A549 (cell line): ENCODE measurements around the gene TMEFF2. TPM values are rescaled to one million over a fixed set of nuclear protein-coding genes. Genes with fewer than 3 reads are reported as not detected.

Source experiments
- ATAC-seq, 2 experiments: fragments of 200-7000 bp in 1 of 2; fragments of >200 bp in 1 of 2; cut with Nextera tagmentation in 1 of 2; cut with Tn5 transposase in 1 of 2; 3 replicates each; pipeline versions ENCODE4 v1.8.0 to v1.9.1; 2018 to 2020; ENCODE audit warnings: mild to moderate bottlenecking in 1 of 2, moderate library complexity in 1 of 2
- CTCF ChIA-PET: fragments of 300-600 bp; sonication (Branson Sonifier 250); formaldehyde crosslinking; extraction: SDS; loops from one replicate; lab custom pipeline; 2021; ENCODE audit warnings: antibody characterized with exemption, inconsistent platforms; lab: Yijun Ruan, JAX
- POLR2A ChIA-PET: fragments of 350-600 bp; formaldehyde crosslinking; extraction: SDS; loops from one replicate; lab custom pipeline; 2021; ENCODE audit warnings: antibody characterized with exemption, inconsistent platforms; lab: Yijun Ruan, JAX
- DNase-seq, 2 experiments: peaks; one replicate each; pipeline versions ENCODE4 v3.0.0 to v3.0.0-alpha.2; 2011 to 2016; ENCODE audit warnings: low read depth in 1 of 2, low spot score in 1 of 2
- FAIRE-seq: peaks from 2 replicates; lab custom pipeline; 2011; peaks lifted over from hg19 to GRCh38; lab: Jason Lieb, UNC
- H3K27ac ChIP-seq, 2 experiments: fragments of >200 bp; sonication (Bioruptor Twin); formaldehyde crosslinking; 3 replicates each; pipeline ENCODE4 v1.5.1; 2016 to 2017
- H3K4me1 ChIP-seq: fragments of >200 bp; sonication (Bioruptor Twin); formaldehyde crosslinking; 3 replicates; pipeline ENCODE4 v1.6.1; 2016
- H3K4me2 ChIP-seq: fragments of >200 bp; sonication (Bioruptor Twin); formaldehyde crosslinking; 3 replicates; pipeline ENCODE4 v1.6.1; 2016
- H3K4me3 ChIP-seq: fragments of >200 bp; sonication (Bioruptor Twin); formaldehyde crosslinking; 3 replicates; pipeline ENCODE4 v1.5.1; 2016
- H3K9me3 ChIP-seq: fragments of >200 bp; sonication (Bioruptor Twin); formaldehyde crosslinking; 3 replicates; pipeline ENCODE4 v1.6.1; 2016
- BHLHE40 ChIP-seq: IDR thresholded peaks from 2 replicates; pipeline ENCODE4 v1.6.1; 2012; ENCODE audit warnings: low read depth, low read length, inconsistent platforms
- CBX2 ChIP-seq: fragments of 200-600 bp; sonication (generic); IDR thresholded peaks from 2 replicates; pipeline ENCODE4 v1.6.1; 2016; ENCODE audit warnings: low read depth, mild to moderate bottlenecking, borderline replicate concordance
- CBX8 ChIP-seq: fragments of 200-600 bp; sonication (generic); IDR thresholded peaks from 2 replicates; pipeline ENCODE4 v1.6.1; 2016
- CHD2 ChIP-seq: fragments of 150-350 bp; IDR thresholded peaks from 2 replicates; pipeline ENCODE4 v1.6.1; 2014; ENCODE audit warnings: low read length; ENCODE audit not compliant: partially characterized antibody
- CHD4 ChIP-seq: fragments of 200-600 bp; sonication (generic); IDR thresholded peaks from 2 replicates; pipeline ENCODE4 v1.6.1; 2016; ENCODE audit warnings: antibody characterized with exemption, mild to moderate bottlenecking, borderline replicate concordance
- EHMT2 ChIP-seq: fragments of 200-600 bp; sonication (generic); IDR thresholded peaks from 2 replicates; pipeline ENCODE4 v1.6.1; 2016; ENCODE audit warnings: antibody characterized with exemption, low read depth, mild to moderate bottlenecking, moderate library complexity
- FOSB ChIP-seq: fragments of 250-450 bp; sonication (Bioruptor Pico); IDR thresholded peaks from 2 replicates; pipeline ENCODE4 v1.5.0; 2020; ENCODE audit warnings: mild to moderate bottlenecking, moderate library complexity
- HDAC2 ChIP-seq: fragments of 200-600 bp; sonication (generic); IDR thresholded peaks from 2 replicates; pipeline ENCODE4 v1.6.1; 2016
- HOXB5 ChIP-seq: fragments of 250-450 bp; sonication (Bioruptor Pico); IDR thresholded peaks from 2 replicates; pipeline ENCODE4 v1.5.0; 2020; ENCODE audit warnings: mild to moderate bottlenecking, moderate library complexity
- KDM1A ChIP-seq: fragments of 200-600 bp; sonication (generic); IDR thresholded peaks from 2 replicates; pipeline ENCODE4 v1.6.1; 2016; ENCODE audit warnings: low read depth, mild to moderate bottlenecking
- MAZ ChIP-seq: fragments of 150-350 bp; IDR thresholded peaks from 2 replicates; pipeline ENCODE4 v1.6.1; 2014; ENCODE audit warnings: antibody characterized with exemption, low read depth, low read length, borderline replicate concordance
- RCOR1 ChIP-seq: fragments of 150-350 bp; IDR thresholded peaks from 2 replicates; pipeline ENCODE4 v1.6.1; 2014; ENCODE audit warnings: antibody characterized with exemption, low read length, low read depth
- RFX5 ChIP-seq: fragments of 450-650 bp; IDR thresholded peaks from 2 replicates; pipeline ENCODE4 v1.7.1; 2014; ENCODE audit warnings: antibody characterized with exemption, mild to moderate bottlenecking, moderate library complexity
- ZC3H11A ChIP-seq: fragments of 450-650 bp; IDR thresholded peaks from 2 replicates; pipeline ENCODE4 v1.6.1; 2014; ENCODE audit warnings: antibody characterized with exemption, mild to moderate bottlenecking
- ZFP36 ChIP-seq: fragments of 450-650 bp; IDR thresholded peaks from 2 replicates; pipeline ENCODE4 v1.6.1; 2014; ENCODE audit warnings: borderline replicate concordance; ENCODE audit not compliant: partially characterized antibody
- WGBS: methylation state at CpG from one replicate; pipeline ENCODE4 v1.1.6; 2017; ENCODE audit errors: missing lambda C conversion rate; 5-methylcytosine and 5-hydroxymethylcytosine counted together
- polyA plus RNA-seq, 4 experiments: library from polyadenylated mRNA; depleted of rRNA in 3 of 4; stranded (reverse); fragments of >200 nt; fragmentation: RNase III in 1 of 4; extraction: RNeasy Plus Mini Kit Qiagen cat#74134 plus additional on column Dnase treatment in 1 of 4; gene quantifications; 2 replicates in 3 of 4; 3 replicates in 1 of 4; pipeline ENCODE4 v1.2.3, GENCODE V29; 2011 to 2017
- TF ChIP-seq, protein P1 (sequence below): fragments of 200-600 bp; sonication (generic); IDR thresholded peaks from 2 replicates; pipeline ENCODE4 v1.6.1; 2016; ENCODE audit warnings: antibody characterized with exemption, mild to moderate bottlenecking, moderate library complexity
- TF ChIP-seq, protein P2 (sequence below): fragments of >200 bp; sonication (Bioruptor Twin); formaldehyde crosslinking; IDR thresholded peaks from 3 replicates; pipeline ENCODE4 v1.6.1; 2016
- TF ChIP-seq, protein P3 (sequence below): IDR thresholded peaks from 2 replicates; pipeline ENCODE4 v1.6.1; 2012
- TF ChIP-seq, protein P4 (sequence below): fragments of >200 bp; sonication (Bioruptor Twin); formaldehyde crosslinking; IDR thresholded peaks from 2 replicates; pipeline ENCODE4 v1.6.1; 2016

The TMEFF2 gene
- polyA plus RNA-seq, 2 of the 4 experiments (the other 2 are of a cell fraction) = 0.30 to 0.46 TPM

DNA sequence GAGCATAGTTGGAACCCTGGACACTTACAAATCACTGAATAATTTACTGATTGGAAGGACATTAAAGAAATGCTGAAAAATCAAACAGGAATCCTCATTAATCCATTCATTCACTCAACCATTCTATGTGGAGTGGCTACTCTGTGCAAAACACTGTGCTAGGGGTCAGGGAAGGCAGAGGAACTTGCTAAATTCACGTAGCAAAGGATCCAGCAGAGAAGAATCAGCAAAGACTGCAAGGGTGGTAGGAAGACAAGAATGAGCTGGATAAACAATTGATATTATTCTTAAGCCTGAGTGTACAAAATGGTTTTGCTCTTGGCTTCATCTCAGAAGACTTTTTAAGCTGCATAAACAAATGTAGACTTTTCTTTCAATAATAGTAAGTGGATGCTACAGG is 183.5 kb downstream of the TMEFF2 start:
- Histone ChIP-seq H3K4me3 (no peak overlapping the region), H3K4me2 (no peak overlapping the region), H3K27ac (no peak overlapping the region), H3K4me1 (no peaks in the 10 kb centered on the region), H3K9me3 (no peaks in the 10 kb centered on the region)
- FAIRE-seq (no peak), ATAC-seq (no peak), DNase-seq (no peak)
- ChIA-PET POLR2A (no interaction called here), CTCF (interaction anchor here (1.1 kb wide), 1 partner anchor 10 kb away, joined by 3 read pairs; no protein-coding TSS in a partner anchor)
- 79% methylated on average over 1 of the region's 1 CpG for WGBS
- TF ChIP-seq ZFP36 (no peak), RCOR1 (no peak), CBX8 (no peak), CBX2 (no peak), ZC3H11A (no peak), EHMT2 (no peak), KDM1A (no peak), RFX5 (no peak), BHLHE40 (no peak)
- TF ChIP-seq, protein P1, sequence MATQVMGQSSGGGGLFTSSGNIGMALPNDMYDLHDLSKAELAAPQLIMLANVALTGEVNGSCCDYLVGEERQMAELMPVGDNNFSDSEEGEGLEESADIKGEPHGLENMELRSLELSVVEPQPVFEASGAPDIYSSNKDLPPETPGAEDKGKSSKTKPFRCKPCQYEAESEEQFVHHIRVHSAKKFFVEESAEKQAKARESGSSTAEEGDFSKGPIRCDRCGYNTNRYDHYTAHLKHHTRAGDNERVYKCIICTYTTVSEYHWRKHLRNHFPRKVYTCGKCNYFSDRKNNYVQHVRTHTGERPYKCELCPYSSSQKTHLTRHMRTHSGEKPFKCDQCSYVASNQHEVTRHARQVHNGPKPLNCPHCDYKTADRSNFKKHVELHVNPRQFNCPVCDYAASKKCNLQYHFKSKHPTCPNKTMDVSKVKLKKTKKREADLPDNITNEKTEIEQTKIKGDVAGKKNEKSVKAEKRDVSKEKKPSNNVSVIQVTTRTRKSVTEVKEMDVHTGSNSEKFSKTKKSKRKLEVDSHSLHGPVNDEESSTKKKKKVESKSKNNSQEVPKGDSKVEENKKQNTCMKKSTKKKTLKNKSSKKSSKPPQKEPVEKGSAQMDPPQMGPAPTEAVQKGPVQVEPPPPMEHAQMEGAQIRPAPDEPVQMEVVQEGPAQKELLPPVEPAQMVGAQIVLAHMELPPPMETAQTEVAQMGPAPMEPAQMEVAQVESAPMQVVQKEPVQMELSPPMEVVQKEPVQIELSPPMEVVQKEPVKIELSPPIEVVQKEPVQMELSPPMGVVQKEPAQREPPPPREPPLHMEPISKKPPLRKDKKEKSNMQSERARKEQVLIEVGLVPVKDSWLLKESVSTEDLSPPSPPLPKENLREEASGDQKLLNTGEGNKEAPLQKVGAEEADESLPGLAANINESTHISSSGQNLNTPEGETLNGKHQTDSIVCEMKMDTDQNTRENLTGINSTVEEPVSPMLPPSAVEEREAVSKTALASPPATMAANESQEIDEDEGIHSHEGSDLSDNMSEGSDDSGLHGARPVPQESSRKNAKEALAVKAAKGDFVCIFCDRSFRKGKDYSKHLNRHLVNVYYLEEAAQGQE = no peak
- TF ChIP-seq, protein P2, sequence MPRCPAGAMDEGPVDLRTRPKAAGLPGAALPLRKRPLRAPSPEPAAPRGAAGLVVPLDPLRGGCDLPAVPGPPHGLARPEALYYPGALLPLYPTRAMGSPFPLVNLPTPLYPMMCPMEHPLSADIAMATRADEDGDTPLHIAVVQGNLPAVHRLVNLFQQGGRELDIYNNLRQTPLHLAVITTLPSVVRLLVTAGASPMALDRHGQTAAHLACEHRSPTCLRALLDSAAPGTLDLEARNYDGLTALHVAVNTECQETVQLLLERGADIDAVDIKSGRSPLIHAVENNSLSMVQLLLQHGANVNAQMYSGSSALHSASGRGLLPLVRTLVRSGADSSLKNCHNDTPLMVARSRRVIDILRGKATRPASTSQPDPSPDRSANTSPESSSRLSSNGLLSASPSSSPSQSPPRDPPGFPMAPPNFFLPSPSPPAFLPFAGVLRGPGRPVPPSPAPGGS = no peak

DNA sequence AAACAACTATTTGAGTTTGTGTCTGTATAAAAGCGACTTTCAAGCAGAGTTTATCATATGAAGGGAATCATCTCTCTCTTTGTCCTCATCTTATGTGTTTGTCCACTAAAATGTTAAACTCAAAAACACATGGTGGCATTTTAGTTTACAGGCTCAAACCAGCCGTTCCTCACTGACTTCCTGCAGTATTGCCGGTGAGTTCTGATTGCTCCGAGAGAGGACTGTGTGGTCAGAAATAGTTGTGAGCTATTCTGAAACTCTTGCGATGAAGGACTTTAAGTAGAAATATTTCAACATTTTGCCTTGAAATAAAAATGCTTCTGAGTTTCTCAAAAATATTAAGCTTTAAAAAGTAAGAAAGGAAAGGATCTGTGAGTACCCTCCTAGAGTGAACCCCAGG is 184.7 kb downstream of the TMEFF2 start:
- Histone ChIP-seq H3K27ac (no peak overlapping the region), H3K4me1 (no peaks in the 10 kb centered on the region), H3K9me3 (no peaks in the 10 kb centered on the region), H3K4me2 (no peak overlapping the region), H3K4me3 (no peak overlapping the region)
- ChIA-PET POLR2A (no interaction called here), CTCF (interaction anchor here (1.1 kb wide), 1 partner anchor 9 kb away, joined by 3 read pairs; no protein-coding TSS in a partner anchor)
- no peak for FAIRE-seq
- 77% methylated on average over 5 of the region's 5 CpGs for WGBS
- TF ChIP-seq MAZ = no peak
- DNase-seq = no peak
- ATAC-seq = no peak

DNA sequence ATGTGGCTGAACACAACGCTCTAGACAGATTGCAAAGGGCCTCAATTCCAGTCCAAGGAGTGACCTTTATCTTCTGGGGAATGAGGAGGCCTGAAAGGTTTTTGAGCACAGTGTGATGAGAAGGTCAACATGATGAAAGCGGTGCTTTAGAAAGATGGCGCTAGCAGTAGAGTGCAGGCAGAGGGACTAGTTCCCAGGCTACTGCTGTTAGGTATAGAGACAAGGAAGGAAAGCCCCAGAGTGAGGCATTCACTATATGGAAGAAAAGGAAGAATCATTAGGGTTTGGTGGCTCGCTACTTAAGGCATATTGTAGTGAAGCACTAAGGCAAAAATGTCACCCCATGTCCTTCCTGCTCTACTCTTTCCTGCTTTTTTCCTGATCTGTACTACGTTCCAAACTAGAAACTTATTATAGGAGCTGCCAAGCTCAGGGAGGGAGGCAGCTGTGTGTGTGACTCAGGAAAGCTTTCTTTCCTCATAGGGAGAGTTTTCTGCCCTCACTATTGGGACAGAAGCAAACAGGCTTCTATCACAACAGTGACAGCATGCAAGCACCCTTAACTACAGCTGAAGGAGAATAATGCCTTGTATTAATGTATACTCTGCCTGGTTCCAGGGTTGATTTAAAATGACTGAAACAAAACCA is 187.0 kb downstream of the TMEFF2 start:
- no peak for FAIRE-seq
- Histone ChIP-seq H3K9me3 (no peaks in the 10 kb centered on the region), H3K4me3 (no peak overlapping the region), H3K4me2 (no peak overlapping the region), H3K27ac (no peak overlapping the region), H3K4me1 (no peaks in the 10 kb centered on the region; the same call in 2 of the 3 replicates)
- ChIA-PET CTCF (no interaction called here), POLR2A (no interaction called here)
- ATAC-seq = no peak
- no peak for TF ChIP-seq HDAC2
- no peak for TF ChIP-seq CHD4
- no peak for TF ChIP-seq FOSB
- TF ChIP-seq, protein P3, sequence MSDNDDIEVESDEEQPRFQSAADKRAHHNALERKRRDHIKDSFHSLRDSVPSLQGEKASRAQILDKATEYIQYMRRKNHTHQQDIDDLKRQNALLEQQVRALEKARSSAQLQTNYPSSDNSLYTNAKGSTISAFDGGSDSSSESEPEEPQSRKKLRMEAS = no peak
- TF ChIP-seq HOXB5 (CRISPR knock-in tag) = no peak
- TF ChIP-seq RFX5 = no peak
- TF ChIP-seq ZFP36 = no peak
- TF ChIP-seq, protein P4, sequence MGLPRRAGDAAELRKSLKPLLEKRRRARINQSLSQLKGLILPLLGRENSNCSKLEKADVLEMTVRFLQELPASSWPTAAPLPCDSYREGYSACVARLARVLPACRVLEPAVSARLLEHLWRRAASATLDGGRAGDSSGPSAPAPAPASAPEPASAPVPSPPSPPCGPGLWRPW = no peak
- TF ChIP-seq EHMT2 = no peak
- no peak for TF ChIP-seq CHD2
- DNase-seq = no peak
- 85% methylated on average over 5 of the region's 5 CpGs for WGBS
